Heart left ventricle (tissue), 16 donors: ENCODE measurements around the gene NRGN. TPM values are rescaled to one million over a fixed set of nuclear protein-coding genes. Genes with fewer than 3 reads are reported as not detected.

Experiments
- ATAC-seq, 4 donors: fragments of 200-7000 bp; cut with Tn5 transposase; one replicate each; pipeline ENCODE4 v1.9.1; 2020 to 2022; ENCODE audit warnings: moderate library complexity in 4 of 4, mild to moderate bottlenecking in 3 of 4, moderate number of reproducible peaks in 1 of 4
- DNase-seq, 5 donors: peaks; one replicate each; pipeline ENCODE4 v3.0.0-alpha.2; 2020
- H3K27ac ChIP-seq, 12 donors: fragments of 200-600 bp; sonication (generic) in 4 of 12; one replicate each; pipeline versions ENCODE4 v1.5.0 to v1.8.0; 2016 to 2022; ENCODE audit warnings: mild to moderate bottlenecking in 2 of 12
- H3K27me3 ChIP-seq, 9 donors: fragments of 200-600 bp; sonication (generic) in 2 of 9; one replicate each; pipeline versions ENCODE4 v1.5.1 to v1.8.0; 2016 to 2022; ENCODE audit warnings: mild to moderate bottlenecking in 3 of 9
- H3K36me3 ChIP-seq, 9 donors: fragments of 200-600 bp; sonication (generic) in 2 of 9; one replicate each; pipeline versions ENCODE4 v1.5.0 to v1.8.0; 2018 to 2022; ENCODE audit warnings: mild to moderate bottlenecking in 2 of 9
- H3K4me1 ChIP-seq, 12 donors: fragments of 200-600 bp; sonication (generic) in 4 of 12; one replicate each; pipeline versions ENCODE4 v1.5.0 to v1.8.0; 2016 to 2022; ENCODE audit warnings: mild to moderate bottlenecking in 3 of 12
- H3K4me3 ChIP-seq, 12 donors: fragments of 200-600 bp; sonication (generic) in 4 of 12; one replicate each; pipeline versions ENCODE4 v1.5.0 to v1.8.0; 2017 to 2022; ENCODE audit warnings: mild to moderate bottlenecking in 9 of 12, moderate library complexity in 4 of 12
- H3K9me3 ChIP-seq, 12 donors: fragments of 200-600 bp; sonication (generic) in 4 of 12; one replicate each; pipeline versions ENCODE4 v1.5.0 to v1.8.0; 2016 to 2022; ENCODE audit warnings: mild to moderate bottlenecking in 1 of 12
- POLR2A ChIP-seq, 2 donors: fragments of 450-650 bp; IDR thresholded peaks; one replicate each; pipeline ENCODE4 v1.6.1; 2017; ENCODE audit warnings: antibody characterized with exemption in 2 of 2, mild to moderate bottlenecking in 2 of 2, moderate library complexity in 2 of 2
- WGBS, 4 donors: extraction: QIAGEN DNeasy Blood & Tissue Kit in 2 of 4; methylation state at CpG; one replicate each; pipeline versions ENCODE4 v1.1.5 to v1.1.7; 2013 to 2018; 5-methylcytosine and 5-hydroxymethylcytosine counted together
- intact Hi-C, 10 donors: fragments of 100-400 bp; cut with DNase I; formaldehyde crosslinking; loops; one replicate each; pipeline versions ENCODE4 v1.11.1 to v1.14.2; 2022
- polyA plus RNA-seq, 2 donors: library from polyadenylated mRNA; stranded (reverse); fragments of 200-250 nt; gene quantifications; one replicate each; pipeline ENCODE4 v1.2.3, GENCODE V29; 2013
- total RNA-seq, 9 donors: library from RNA; depleted of rRNA in 2 of 9; stranded (reverse); fragments of >200 nt in 2 of 9; fragmentation: NEBNext Ultra II Directional in 3 of 9; extraction: Animal tissue kit (Norgen Biotek cat#: 25700) in 3 of 9; gene quantifications; one replicate each; pipeline versions ENCODE4 v1.1.0 to v1.2.4, GENCODE V29; 2016 to 2023
- TF ChIP-seq, protein P1 (sequence below), 12 donors: fragments of 200-600 bp; sonication (generic) in 4 of 12; IDR thresholded peaks; one replicate each; pipeline versions ENCODE4 v1.5.0 to v1.8.0; 2018 to 2022; ENCODE audit warnings: antibody characterized with exemption in 12 of 12, mild to moderate bottlenecking in 5 of 12
- donor health status: ischemic (EF 13 %, LVEDD 7.1; RV severe dilation, severe dysfunction).
- donor health status: healthy with polysubstance abuse.
- donor health status: DM: no; HTN: yes; CAD: no.
- donor health status: DM: no; HTN: no; CAD: no.
- donor health status: ischemic (EF 25% LVEDD 6.9; RV normal size, moderate dysfunction).
- donor health status: ischemic (EF 25% LVEDD 5.7; RV mildly dilated, moderate dysfunction).
- donor health status: healthy.
- donor health status: DM: yes; HTN: yes; CAD: no.
- donor health status: ischemic (EF 35%, LVEDD 5.7; RV mildly dilated, moderate dysfunction).
- donor health status: nonischemic (EF 11% LVEDD 7.7; RV severe dilation, severe dysfunction).
- donor health status: DM: yes; HTN: yes; CAD: no.
- donor health status: PGD.
- donor health status: ischemic (EF 29% LVEDD 5.4; RV normal size, mild dysfunction).
- donor health status: nonischemic (EF 23%, LVEDD 6.1; RV moderate dilation, normal function).

The NRGN gene
- total and polyA plus RNA-seq, 11 donors = 1.2 to 13.8 (median 4.0) TPM

DNA sequence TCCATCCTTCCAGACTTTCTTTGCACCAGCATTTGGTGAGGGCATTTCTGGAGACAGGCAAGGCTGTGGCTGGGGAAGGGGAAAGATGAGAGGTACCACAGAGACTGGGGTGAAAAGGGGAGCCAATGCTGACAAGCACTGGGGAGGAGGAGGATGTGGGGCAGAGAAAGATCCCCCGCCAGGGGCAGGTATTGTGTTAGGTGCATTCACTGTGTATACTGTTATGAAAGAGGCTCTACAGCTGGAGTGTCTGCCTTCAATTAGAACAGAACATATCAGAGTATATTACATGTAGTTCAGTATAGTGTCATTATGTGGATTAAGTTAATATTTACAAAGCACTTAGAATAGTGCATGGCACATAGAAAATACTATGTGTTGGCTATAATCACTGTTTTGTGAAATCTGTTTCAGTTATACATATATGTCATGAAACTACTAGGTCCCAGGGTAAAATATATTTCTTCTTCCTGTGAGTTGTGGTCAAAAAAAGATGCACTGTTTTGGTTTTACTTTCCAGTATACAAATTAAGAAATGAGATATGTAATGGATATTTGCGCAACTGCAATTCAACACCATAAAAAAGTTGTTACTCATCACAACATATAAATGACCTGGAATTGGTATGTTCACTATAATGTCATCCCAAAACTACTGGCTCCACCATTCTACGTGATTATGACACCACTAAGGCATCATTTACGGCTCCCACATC lies 52.0 kb downstream of the NRGN start:
- DNase-seq (no peak), ATAC-seq (no peak)
- Histone ChIP-seq H3K4me3 (no peak overlapping the region), H3K9me3 (no peaks in the 10 kb centered on the region), H3K27me3 (no peaks in the 10 kb centered on the region), H3K36me3 (peaks cover 0 to 4% (median 0%) of the 10 kb centered on the region in 9 donors), H3K4me1 (peaks cover 0 to 21% (median 6%) of the 10 kb centered on the region in 12 donors), H3K27ac (no peak overlapping the region)
- TF ChIP-seq, protein P1, sequence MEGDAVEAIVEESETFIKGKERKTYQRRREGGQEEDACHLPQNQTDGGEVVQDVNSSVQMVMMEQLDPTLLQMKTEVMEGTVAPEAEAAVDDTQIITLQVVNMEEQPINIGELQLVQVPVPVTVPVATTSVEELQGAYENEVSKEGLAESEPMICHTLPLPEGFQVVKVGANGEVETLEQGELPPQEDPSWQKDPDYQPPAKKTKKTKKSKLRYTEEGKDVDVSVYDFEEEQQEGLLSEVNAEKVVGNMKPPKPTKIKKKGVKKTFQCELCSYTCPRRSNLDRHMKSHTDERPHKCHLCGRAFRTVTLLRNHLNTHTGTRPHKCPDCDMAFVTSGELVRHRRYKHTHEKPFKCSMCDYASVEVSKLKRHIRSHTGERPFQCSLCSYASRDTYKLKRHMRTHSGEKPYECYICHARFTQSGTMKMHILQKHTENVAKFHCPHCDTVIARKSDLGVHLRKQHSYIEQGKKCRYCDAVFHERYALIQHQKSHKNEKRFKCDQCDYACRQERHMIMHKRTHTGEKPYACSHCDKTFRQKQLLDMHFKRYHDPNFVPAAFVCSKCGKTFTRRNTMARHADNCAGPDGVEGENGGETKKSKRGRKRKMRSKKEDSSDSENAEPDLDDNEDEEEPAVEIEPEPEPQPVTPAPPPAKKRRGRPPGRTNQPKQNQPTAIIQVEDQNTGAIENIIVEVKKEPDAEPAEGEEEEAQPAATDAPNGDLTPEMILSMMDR (IDR thresholded peaks at IDR 0.05) = no peak
- TF ChIP-seq POLR2A (IDR thresholded peaks at IDR 0.05) = no peak
- WGBS, 4 donors = 84 to 94% (median 91%) methylated on average over 4 of the region's 4 CpGs
- intact Hi-C loops = loop anchor here in 1 of 10 donors (10.0 kb wide), 1 partner anchor 127 kb away; no protein-coding TSS in a partner anchor

DNA sequence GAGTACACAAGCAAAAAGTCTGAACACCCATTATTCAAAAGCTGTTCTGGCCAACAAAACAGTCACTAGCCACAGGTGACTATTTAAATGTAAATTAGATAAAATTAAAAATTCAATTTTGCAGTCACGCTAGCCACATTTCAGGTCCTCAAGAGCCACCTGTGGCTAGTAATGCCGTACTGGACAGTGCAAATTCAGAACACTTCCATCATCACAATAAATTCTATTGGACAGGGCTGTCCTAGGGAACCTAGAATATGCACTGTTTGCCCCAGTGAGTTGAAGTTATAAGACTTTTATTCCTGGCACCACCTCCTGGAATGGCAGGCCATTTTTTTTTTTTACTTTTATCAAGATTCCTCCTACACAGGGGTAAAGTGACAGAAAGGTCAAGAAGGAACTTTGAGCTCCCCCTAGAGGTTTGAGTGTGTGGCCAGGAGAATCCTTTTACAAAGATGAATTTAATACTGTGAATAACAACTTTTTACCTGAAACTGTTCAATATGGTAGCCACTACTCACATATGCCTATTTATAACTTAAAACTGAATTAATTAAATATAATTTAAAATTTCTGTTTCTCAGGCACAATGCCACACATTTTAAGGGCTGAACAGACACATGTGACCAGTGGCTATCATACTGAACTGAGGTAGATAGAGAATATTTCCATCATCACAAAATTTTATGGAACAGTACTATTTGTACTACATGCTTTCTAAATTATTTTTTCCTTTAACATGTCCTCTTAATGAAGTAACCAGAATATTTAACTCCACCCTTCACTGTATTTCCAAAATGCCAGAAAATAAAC lies 53.9 kb downstream of the NRGN start:
- 78 to 98% (median 88%) methylated on average over 2 of the region's 2 CpGs for WGBS, 4 donors
- peak in 2 of 4 donors; percentile 42 to 53 for ATAC-seq
- intact Hi-C loops = loop anchor here in 1 of 10 donors (10.0 kb wide), 1 partner anchor 129 kb away; no protein-coding TSS in a partner anchor

DNA sequence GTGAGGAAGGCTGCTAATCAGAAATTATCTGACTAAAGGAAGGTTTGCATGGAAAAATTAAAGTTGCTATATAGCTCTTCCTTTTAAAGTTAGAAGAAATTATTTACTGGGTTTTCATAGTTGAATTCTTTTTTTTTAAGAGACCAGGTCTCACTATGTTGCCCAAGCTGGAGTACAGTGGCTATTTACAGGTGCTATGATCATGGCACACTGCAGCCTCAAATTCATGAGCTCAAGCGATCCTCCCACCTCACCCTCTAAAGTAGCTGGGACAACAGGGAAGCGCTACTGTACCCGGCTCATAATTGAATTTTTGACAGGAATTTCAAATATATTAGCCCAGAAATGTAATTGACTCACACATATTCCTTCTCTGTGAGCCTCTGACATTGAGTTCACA lies 56.6 kb downstream of the NRGN start:
- no peaks in the 10 kb centered on the region for H3K27me3 ChIP-seq
- H3K27ac ChIP-seq = no peak overlapping the region
- H3K36me3 ChIP-seq = peaks cover 0 to 4% (median 0%) of the 10 kb centered on the region in 9 donors
- H3K4me1 ChIP-seq = peaks cover 3 to 48% (median 36%) of the 10 kb centered on the region in 12 donors
- no peak overlapping the region for H3K4me3 ChIP-seq
- intact Hi-C loops = loop anchor here in 3 of 10 donors (5.0 to 10.0 kb wide), 3 partner anchors 34 to 132 kb away; partner anchors contain the start of genes ESAM (in 2 of the 3), SIAE (in 1 of the 3) and SPA17 (in 1 of the 3)
- no peaks in the 10 kb centered on the region for H3K9me3 ChIP-seq
- DNase-seq = no peak
- WGBS, 4 donors = 85 to 90% (median 88%) methylated on average over 3 of the region's 3 CpGs
- TF ChIP-seq, protein P1 (IDR thresholded peaks at IDR 0.05) = no peak
- no peak for TF ChIP-seq POLR2A (IDR thresholded peaks at IDR 0.05)
- no peak for ATAC-seq

More for the DNA sequence above, 53.9 kb downstream of the NRGN start:
- H3K27me3 ChIP-seq = no peaks in the 10 kb centered on the region
- no peaks in the 10 kb centered on the region for H3K9me3 ChIP-seq
- H3K27ac ChIP-seq = no peak overlapping the region
- no peak for DNase-seq
- no peak overlapping the region for H3K4me3 ChIP-seq
- H3K4me1 ChIP-seq = peaks cover 0 to 38% (median 22%) of the 10 kb centered on the region in 12 donors
- H3K36me3 ChIP-seq = peaks cover 0 to 4% (median 0%) of the 10 kb centered on the region in 9 donors
- TF ChIP-seq, protein P1 (IDR thresholded peaks at IDR 0.05) = peak; percentile 52 to 75 (median 66)
- TF ChIP-seq POLR2A (IDR thresholded peaks at IDR 0.05) = no peak

Other genes with a start within 250 kb of the NRGN start
- gene OR8B12, start 196.3 kb upstream of the NRGN start, total RNA-seq = not detected
- not detected for gene OR8B12, start 196.3 kb upstream of the NRGN start, polyA plus RNA-seq
- not detected for gene OR8A1, start 169.9 kb upstream of the NRGN start, total RNA-seq
- gene OR8A1, start 169.9 kb upstream of the NRGN start, polyA plus RNA-seq = not detected
- not detected for gene PANX3, start 128.5 kb upstream of the NRGN start, total RNA-seq
- gene PANX3, start 128.5 kb upstream of the NRGN start, polyA plus RNA-seq = not detected
- gene TBRG1, start 117.1 kb upstream of the NRGN start, total RNA-seq = 10 to 100 TPM; 13.9 to 24.9 (median 19.8) TPM
- 10 to 100 TPM; 12.0 to 27.2 TPM for gene TBRG1, start 117.1 kb upstream of the NRGN start, polyA plus RNA-seq
- gene SIAE, start 66.2 kb upstream of the NRGN start, total RNA-seq = 10 to 100 TPM; 36.7 to 87.8 (median 60.1) TPM
- 10 to 100 TPM; 24.2 to 43.1 TPM for gene SIAE, start 66.2 kb upstream of the NRGN start, polyA plus RNA-seq
- 1 to 10 TPM; 1.3 to 4.4 (median 2.8) TPM for gene SPA17, start 66.0 kb upstream of the NRGN start, total RNA-seq
- gene SPA17, start 66.0 kb upstream of the NRGN start, polyA plus RNA-seq = 1 to 10 TPM; 3.3 to 5.6 TPM
- gene VSIG2, start 12.3 kb downstream of the NRGN start, total RNA-seq = 1 to 10 TPM in 6 of 9 donors, under 1 TPM in 3; 0.44 to 4.8 (median 1.4) TPM
- gene VSIG2, start 12.3 kb downstream of the NRGN start, polyA plus RNA-seq = under 1 TPM; 0.42 to 0.61 TPM
- 100 to 1,000 TPM in 1 of 9 donors, 10 to 100 TPM in 8; 24.8 to 111 (median 43.3) TPM for gene ESAM, start 22.3 kb downstream of the NRGN start, total RNA-seq
- 10 to 100 TPM; 35.9 to 81.2 TPM for gene ESAM, start 22.3 kb downstream of the NRGN start, polyA plus RNA-seq
- 1 to 10 TPM; 2.2 to 5.4 (median 3.1) TPM for gene MSANTD2, start 60.5 kb downstream of the NRGN start, total RNA-seq
- 1 to 10 TPM; 3.1 to 4.3 TPM for gene MSANTD2, start 60.5 kb downstream of the NRGN start, polyA plus RNA-seq
- 10 to 100 TPM in 1 of 9 donors, 1 to 10 TPM in 8; 2.5 to 18.6 (median 3.2) TPM for gene ROBO3, start 125.5 kb downstream of the NRGN start, total RNA-seq
- gene ROBO3, start 125.5 kb downstream of the NRGN start, polyA plus RNA-seq = 1 to 10 TPM; 2.8 to 8.1 TPM
- 10 to 100 TPM; 16.3 to 63.5 (median 27.1) TPM for gene ROBO4, start 157.9 kb downstream of the NRGN start, total RNA-seq
- gene ROBO4, start 157.9 kb downstream of the NRGN start, polyA plus RNA-seq = 10 to 100 TPM; 17.7 to 21.8 TPM
- gene HEPN1, start 179.3 kb downstream of the NRGN start, total RNA-seq = not detected
- not detected for gene HEPN1, start 179.3 kb downstream of the NRGN start, polyA plus RNA-seq
- gene HEPACAM, start 196.1 kb downstream of the NRGN start, total RNA-seq = 1 to 10 TPM in 2 of 9 donors, under 1 TPM in 4, not detected in 3; 0.07 to 2.6 (median 0.26) TPM
- gene HEPACAM, start 196.1 kb downstream of the NRGN start, polyA plus RNA-seq = under 1 TPM in 1 of 2 donors, not detected in 1; 0.58 TPM
- 1 to 10 TPM in 2 of 9 donors, under 1 TPM in 7; 0.12 to 1.8 (median 0.19) TPM for gene CCDC15, start 214.3 kb downstream of the NRGN start, total RNA-seq
- gene CCDC15, start 214.3 kb downstream of the NRGN start, polyA plus RNA-seq = under 1 TPM; 0.08 to 0.27 TPM